Activated naive CD8-positive, alpha-beta T cell (primary cell): ENCODE data around the gene DLX4.

Experiments
- H3K27ac Mint-ChIP-seq: one replicate; pipeline ENCODE4 v1.8.0; 2021; ENCODE audit warnings: mixed read lengths
- H3K27me3 Mint-ChIP-seq: one replicate; pipeline ENCODE4 v1.8.0; 2021; ENCODE audit warnings: mixed read lengths
- H3K36me3 Mint-ChIP-seq: one replicate; pipeline ENCODE4 v1.8.0; 2021; ENCODE audit warnings: mixed read lengths
- H3K4me1 Mint-ChIP-seq: one replicate; pipeline ENCODE4 v1.8.0; 2021; ENCODE audit warnings: low read depth, mixed read lengths
- H3K4me3 Mint-ChIP-seq: one replicate; pipeline ENCODE4 v1.8.0; 2021; ENCODE audit warnings: mild to moderate bottlenecking, mixed read lengths
- H3K9me3 Mint-ChIP-seq: one replicate; pipeline ENCODE4 v1.8.0; 2021; ENCODE audit warnings: low read depth, mixed read lengths

DLX4 gene

GRCh38 chr17:49984283-49984682, 15.3 kb downstream of the DLX4 start:
- Mint-ChIP-seq H3K9me3 (no peaks in the 10 kb centered on the region), H3K27me3 (peaks cover 11% of the 10 kb centered on the region), H3K36me3 (peaks cover 3% of the 10 kb centered on the region), H3K4me1 (no peaks in the 10 kb centered on the region), H3K4me3 (no peak overlapping the region), H3K27ac (peak overlapping the region; percentile 1)

DNA sequence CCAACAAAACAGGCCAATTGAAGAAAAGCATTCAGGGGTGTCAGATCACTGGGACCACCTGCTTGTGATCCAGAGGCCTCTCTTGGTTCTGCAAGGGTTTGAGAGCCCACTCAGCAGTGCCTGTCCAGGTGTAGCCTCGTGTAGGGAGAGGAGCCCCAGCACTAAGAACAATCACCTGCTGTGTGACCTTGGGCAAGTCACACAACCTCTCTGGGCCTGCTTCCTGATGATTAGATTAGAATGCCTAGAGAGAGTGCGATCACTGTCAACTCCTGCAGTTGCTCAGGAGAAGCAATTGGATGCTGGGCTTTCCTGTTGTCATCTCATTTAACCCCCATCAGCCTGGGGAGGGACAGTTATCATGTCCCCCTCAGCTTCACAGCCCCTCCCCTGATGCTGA, 15.8 kb downstream of the DLX4 start:
- no peak overlapping the region for H3K27ac Mint-ChIP-seq
- H3K27me3 Mint-ChIP-seq: peaks cover 11% of the 10 kb centered on the region
- H3K4me1 Mint-ChIP-seq: no peaks in the 10 kb centered on the region
- peaks cover 3% of the 10 kb centered on the region for H3K36me3 Mint-ChIP-seq
- no peaks in the 10 kb centered on the region for H3K9me3 Mint-ChIP-seq
- H3K4me3 Mint-ChIP-seq: no peak overlapping the region

DNA sequence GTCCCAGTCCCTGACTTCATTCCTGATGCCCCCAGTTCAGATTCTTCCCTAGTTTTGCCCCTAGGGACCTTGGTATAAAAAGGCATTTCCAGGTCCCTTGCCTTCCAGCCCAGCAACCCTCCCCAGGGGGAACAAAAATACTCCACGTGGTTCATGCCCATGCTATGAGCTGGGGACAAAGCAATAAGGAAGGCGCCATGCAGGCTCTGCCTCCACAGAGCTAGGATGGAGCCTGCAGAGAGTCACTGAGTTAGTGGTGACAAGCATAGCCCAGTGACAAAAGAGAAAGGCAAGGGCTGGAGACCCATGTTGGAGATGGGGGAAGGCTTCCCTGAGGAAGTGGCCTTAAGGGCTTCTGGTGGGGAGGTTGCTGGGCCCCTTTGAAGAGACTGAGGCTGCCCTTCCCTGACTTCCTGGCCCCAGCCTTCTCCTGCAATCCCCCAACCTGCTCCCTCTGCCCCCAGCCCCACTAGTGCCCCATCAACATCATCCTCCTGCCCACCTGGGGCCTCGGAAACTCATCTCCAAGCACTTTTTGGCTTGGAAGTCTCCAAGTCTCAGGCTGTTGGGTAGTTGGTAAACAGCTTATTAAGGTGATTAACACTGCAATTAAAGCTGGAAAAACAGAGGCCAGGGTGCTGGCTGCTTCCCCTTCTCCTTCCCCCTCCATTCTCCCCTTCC, 16.5 kb downstream of the DLX4 start:
- Mint-ChIP-seq H3K4me3 (no peak overlapping the region), H3K27me3 (peaks cover 11% of the 10 kb centered on the region)

DNA sequence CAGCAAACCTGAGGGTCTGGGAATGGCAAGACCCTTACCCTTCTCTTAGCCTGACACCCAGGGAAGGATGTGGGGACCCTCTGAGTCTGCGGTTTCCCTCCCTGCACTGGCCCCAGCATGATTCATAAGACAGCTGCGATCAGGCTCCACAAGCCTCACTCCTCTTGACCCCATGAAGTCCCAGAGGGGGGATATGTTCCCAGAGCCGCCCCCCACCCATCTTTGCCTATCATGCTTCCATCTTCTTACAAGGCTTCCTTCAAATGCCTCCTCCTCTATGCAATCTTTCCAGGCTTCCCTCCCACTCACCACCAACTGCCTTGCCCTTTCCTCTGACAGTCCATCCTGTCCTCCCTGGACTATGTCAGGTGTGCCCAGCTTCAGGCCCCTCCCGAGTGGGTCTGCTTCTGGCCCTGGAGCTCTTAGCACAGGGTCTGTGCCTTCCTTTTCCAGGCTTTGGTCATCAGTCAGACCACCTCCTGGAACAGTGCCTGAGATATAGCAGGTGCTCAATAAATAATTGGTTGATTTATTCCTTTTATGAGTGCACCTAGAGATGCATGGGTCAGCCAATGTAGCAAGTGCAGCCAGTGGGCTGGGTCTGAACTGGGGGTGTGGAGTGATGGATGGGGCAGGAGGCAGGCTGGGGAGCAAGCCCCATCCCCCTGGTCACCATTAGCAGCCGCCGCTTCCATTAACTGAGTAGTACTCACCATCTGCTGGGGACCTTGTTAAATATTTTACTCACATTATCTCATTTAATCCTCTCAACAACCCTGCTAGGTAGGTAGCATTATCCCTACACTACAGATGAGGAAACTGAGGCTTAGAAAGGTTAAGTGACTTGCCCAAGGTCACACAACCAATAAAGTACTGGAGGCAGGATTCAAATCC, 17.7 kb downstream of the DLX4 start:
- peaks cover 3% of the 10 kb centered on the region for H3K4me1 Mint-ChIP-seq

More for the DNA sequence above, 16.5 kb downstream of the DLX4 start:
- Mint-ChIP-seq H3K27ac (no peak overlapping the region), H3K9me3 (no peaks in the 10 kb centered on the region), H3K4me1 (peaks cover 3% of the 10 kb centered on the region), H3K36me3 (peaks cover 3% of the 10 kb centered on the region)

DNA sequence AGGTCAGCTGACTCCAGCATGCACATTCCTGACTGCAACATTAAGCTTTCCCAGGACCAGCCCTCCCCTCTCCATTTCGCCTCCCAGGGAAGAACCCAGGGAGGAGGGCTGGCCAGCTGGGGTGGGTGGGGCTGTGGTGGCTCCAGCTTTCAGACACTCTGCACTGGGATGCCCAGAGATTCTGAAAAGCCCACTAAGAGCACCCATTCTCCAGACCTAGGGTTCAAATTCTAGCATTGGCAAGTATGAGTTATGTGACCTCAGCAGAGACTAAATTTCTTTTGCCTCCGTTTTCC, 18.2 kb downstream of the DLX4 start:
- Mint-ChIP-seq H3K27ac (no peak overlapping the region), H3K36me3 (no peaks in the 10 kb centered on the region), H3K27me3 (peaks cover 8% of the 10 kb centered on the region), H3K9me3 (no peaks in the 10 kb centered on the region), H3K4me1 (peaks cover 3% of the 10 kb centered on the region), H3K4me3 (no peak overlapping the region)

More for the DNA sequence above, 17.7 kb downstream of the DLX4 start:
- no peaks in the 10 kb centered on the region for H3K9me3 Mint-ChIP-seq
- no peak overlapping the region for H3K4me3 Mint-ChIP-seq
- no peak overlapping the region for H3K27ac Mint-ChIP-seq
- peaks cover 5% of the 10 kb centered on the region for H3K27me3 Mint-ChIP-seq
- no peaks in the 10 kb centered on the region for H3K36me3 Mint-ChIP-seq

DNA sequence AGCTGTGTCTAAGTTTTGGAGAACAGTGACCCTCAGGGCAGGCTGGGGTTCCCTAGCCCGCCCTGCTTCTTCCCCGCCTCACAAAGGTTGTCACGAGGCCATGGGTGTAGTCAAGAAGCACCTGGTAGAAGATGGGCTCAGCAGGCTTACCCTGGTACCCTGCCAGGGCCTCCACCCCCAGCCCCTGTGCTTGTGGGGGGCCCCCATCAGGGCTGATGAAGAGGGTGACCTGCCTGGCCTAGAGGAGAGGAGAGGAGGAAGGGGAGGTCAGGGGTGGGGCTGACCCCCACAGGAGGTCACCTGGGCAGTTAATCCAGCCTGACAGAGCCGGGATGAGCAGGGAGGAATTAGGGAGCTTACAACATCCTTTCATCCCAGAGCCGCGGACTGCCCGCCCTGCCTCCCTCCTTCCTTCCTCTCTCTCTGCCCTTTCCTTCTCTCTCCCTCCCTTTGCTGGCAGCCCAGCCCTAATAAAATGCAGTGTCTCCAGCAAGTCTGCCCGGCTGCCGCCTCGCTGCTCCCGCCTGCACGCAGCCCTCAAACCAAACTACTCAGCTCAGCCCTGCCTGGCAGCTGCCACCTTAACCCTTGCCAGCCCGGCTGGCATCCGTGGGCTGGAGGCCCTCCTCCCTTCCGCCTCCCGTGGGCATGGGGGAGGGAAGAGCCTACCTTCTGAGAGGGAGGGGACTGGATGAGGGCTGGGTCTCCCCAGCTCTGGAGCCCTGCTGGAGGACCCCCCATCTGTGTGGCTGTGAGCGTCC, 18.9 kb downstream of the DLX4 start:
- Mint-ChIP-seq H3K4me3 (no peak overlapping the region), H3K9me3 (no peaks in the 10 kb centered on the region), H3K27me3 (peaks cover 8% of the 10 kb centered on the region), H3K4me1 (peaks cover 4% of the 10 kb centered on the region), H3K36me3 (no peaks in the 10 kb centered on the region), H3K27ac (no peak overlapping the region)

DNA sequence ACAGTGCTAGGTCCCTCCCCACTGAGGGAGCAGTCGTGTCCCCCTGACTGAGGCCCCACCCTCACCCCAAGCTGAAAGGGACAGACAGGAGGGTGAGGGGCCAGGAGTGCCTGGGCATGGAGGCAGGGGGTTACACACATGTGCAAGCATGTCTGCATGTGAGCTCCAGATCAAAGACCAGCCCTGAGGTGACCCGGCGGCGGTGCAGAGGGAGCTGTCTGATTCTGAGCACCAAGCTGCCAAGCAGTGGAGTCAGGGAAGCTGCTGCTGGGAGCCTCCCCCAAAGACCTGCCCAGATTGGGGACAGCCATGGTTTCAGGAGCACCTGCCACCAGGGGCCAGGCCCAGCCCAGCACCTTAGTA, 20.5 kb downstream of the DLX4 start:
- H3K9me3 Mint-ChIP-seq: no peaks in the 10 kb centered on the region
- H3K27me3 Mint-ChIP-seq: peaks cover 12% of the 10 kb centered on the region
- no peak overlapping the region for H3K27ac Mint-ChIP-seq
- no peak overlapping the region for H3K4me3 Mint-ChIP-seq
- no peaks in the 10 kb centered on the region for H3K36me3 Mint-ChIP-seq
- peaks cover 12% of the 10 kb centered on the region for H3K4me1 Mint-ChIP-seq

- Mint-ChIP-seq H3K4me1 (peaks cover 18% of the 10 kb centered on the region), H3K9me3 (no peaks in the 10 kb centered on the region), H3K27ac (no peak overlapping the region), H3K4me3 (no peak overlapping the region), H3K27me3 (peaks cover 17% of the 10 kb centered on the region), H3K36me3 (no peaks in the 10 kb centered on the region)
These were observed 21.3 kb downstream of the DLX4 start for GRCh38 chr17:49990331-49990730.

DNA sequence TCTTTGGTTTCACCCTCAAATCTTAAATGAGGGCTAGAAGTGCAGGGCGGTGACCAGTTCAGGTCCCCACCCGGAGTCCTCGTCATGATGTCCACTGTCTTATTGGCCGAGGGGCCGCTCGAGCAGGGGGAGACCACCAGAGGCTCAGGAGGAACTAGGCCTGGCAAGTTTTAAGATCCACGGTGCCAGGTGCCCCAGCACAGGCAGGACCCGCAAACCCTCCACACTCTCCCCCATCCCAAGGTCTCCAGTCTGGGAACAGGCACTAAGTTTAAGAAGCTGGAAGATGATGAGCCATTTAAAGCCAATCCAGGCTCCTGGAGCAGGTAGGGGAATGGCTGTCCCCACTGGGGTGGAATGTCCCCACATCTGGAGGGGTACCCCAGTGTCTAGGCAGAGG, 21.9 kb downstream of the DLX4 start:
- H3K27ac Mint-ChIP-seq: no peak overlapping the region
- peaks cover 21% of the 10 kb centered on the region for H3K27me3 Mint-ChIP-seq

DNA sequence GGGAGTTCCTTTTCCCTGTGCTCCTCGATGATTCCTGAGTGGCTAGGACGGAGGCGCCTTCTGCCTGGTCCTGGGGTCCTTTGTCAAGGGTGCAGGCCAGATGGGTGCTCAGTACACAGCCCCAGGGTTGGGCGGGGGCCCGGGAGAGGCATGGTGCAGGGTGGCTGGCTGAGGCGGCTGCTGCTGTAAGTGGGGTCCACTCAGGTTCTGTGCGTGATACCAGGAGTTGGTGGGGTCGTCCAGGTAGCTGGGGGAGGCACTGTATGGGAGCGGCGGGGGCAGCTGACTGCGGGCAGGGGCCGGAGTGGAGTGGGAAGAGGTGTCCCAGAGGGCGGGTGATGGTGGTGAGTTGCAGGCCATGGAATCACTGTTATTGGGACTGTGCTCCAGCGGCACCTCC, 22.4 kb downstream of the DLX4 start:
- no peak overlapping the region for H3K4me3 Mint-ChIP-seq
- H3K27me3 Mint-ChIP-seq: peaks cover 26% of the 10 kb centered on the region

More for the DNA sequence above, 21.9 kb downstream of the DLX4 start:
- Mint-ChIP-seq H3K4me3 (no peak overlapping the region), H3K9me3 (no peaks in the 10 kb centered on the region), H3K36me3 (no peaks in the 10 kb centered on the region), H3K4me1 (peaks cover 22% of the 10 kb centered on the region)

GRCh38 chr17:49992191-49992932, 23.4 kb downstream of the DLX4 start:
- Mint-ChIP-seq H3K4me1 (peaks cover 29% of the 10 kb centered on the region), H3K4me3 (peak overlapping the region; percentile 81), H3K9me3 (no peaks in the 10 kb centered on the region)

More for the DNA sequence above, 22.4 kb downstream of the DLX4 start:
- H3K9me3 Mint-ChIP-seq: no peaks in the 10 kb centered on the region
- no peak overlapping the region for H3K27ac Mint-ChIP-seq
- peaks cover 25% of the 10 kb centered on the region for H3K4me1 Mint-ChIP-seq
- no peaks in the 10 kb centered on the region for H3K36me3 Mint-ChIP-seq

DNA sequence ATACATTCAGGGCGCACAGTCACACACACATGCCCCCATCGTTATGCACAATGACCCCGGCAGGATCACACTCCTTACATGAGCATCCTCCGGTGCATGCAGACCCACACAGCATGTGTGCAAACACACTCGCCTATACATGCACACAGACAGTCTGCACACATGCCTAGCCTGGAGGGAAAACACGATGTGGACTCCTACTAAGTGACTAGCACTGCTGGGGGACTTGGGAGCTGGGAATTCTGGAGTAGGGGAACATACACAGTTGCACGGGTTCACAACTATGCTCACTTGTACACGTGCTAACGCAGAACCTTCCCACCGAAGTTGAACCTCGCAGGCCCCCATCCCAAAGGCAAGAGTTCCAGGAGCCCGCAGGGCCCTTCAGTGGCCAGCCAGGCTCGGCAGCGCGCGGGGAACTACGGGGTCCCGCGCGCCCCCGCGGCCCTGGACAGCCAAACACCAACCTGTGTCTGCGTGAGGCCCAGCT, 24.0 kb downstream of the DLX4 start:
- peak overlapping the region; percentile 81 for H3K4me3 Mint-ChIP-seq
- H3K36me3 Mint-ChIP-seq: no peaks in the 10 kb centered on the region

More at GRCh38 chr17:49992191-49992932, 23.4 kb downstream of the DLX4 start:
- no peaks in the 10 kb centered on the region for H3K36me3 Mint-ChIP-seq
- H3K27ac Mint-ChIP-seq: no peak overlapping the region
- peaks cover 25% of the 10 kb centered on the region for H3K27me3 Mint-ChIP-seq

GRCh38 chr17:49993423-49994060, 24.6 kb downstream of the DLX4 start:
- Mint-ChIP-seq H3K27me3 (peaks cover 25% of the 10 kb centered on the region), H3K27ac (no peak overlapping the region), H3K4me1 (peaks cover 31% of the 10 kb centered on the region), H3K9me3 (no peaks in the 10 kb centered on the region), H3K36me3 (no peaks in the 10 kb centered on the region), H3K4me3 (peak overlapping the region; percentile 85)

More for the DNA sequence above, 24.0 kb downstream of the DLX4 start:
- Mint-ChIP-seq H3K4me1 (peaks cover 29% of the 10 kb centered on the region), H3K27ac (no peak overlapping the region), H3K9me3 (no peaks in the 10 kb centered on the region), H3K27me3 (peaks cover 25% of the 10 kb centered on the region)
